Ascending aorta (tissue), 2 donors: ENCODE measurements around the gene MLLT10. TPM values are rescaled to one million over a fixed set of nuclear protein-coding genes. Genes with fewer than 3 reads are reported as not detected.

Experiments
- DNase-seq, 2 donors: peaks; one replicate each; pipeline ENCODE4 v3.0.0-alpha.2; 2019; ENCODE audit warnings: low spot score in 2 of 2
- H3K27ac ChIP-seq, 2 donors: fragments of 200-600 bp; sonication (generic); one replicate each; pipeline ENCODE4 v1.5.1; 2016 to 2017; ENCODE audit warnings: mild to moderate bottlenecking in 1 of 2
- H3K27me3 ChIP-seq: fragments of 200-600 bp; sonication (generic); one replicate; pipeline ENCODE4 v1.5.1; 2017
- H3K36me3 ChIP-seq, 2 donors: fragments of 200-600 bp; sonication (generic); one replicate each; pipeline ENCODE4 v1.5.1; 2016
- H3K4me1 ChIP-seq, 2 donors: fragments of 200-600 bp; sonication (generic); one replicate each; pipeline ENCODE4 v1.5.1; 2016 to 2017; ENCODE audit warnings: mild to moderate bottlenecking in 1 of 2
- H3K4me3 ChIP-seq, 2 donors: fragments of 200-600 bp; sonication (generic); one replicate each; pipeline ENCODE4 v1.5.1; 2016 to 2017; ENCODE audit warnings: mild to moderate bottlenecking in 1 of 2
- H3K9me3 ChIP-seq, 2 donors: fragments of 200-600 bp; sonication (generic); one replicate each; pipeline ENCODE4 v1.5.1; 2016
- intact Hi-C: fragments of 100-400 bp; cut with DNase I; formaldehyde crosslinking; loops from one replicate; pipeline ENCODE4 v1.15.1; 2023
- total RNA-seq: library from RNA; depleted of rRNA; stranded (reverse); fragments of >200 nt; gene quantifications from one replicate; pipeline ENCODE4 v1.1.0, GENCODE V29; 2016
- TF ChIP-seq, protein P1 (sequence below), 3 experiments: fragments of 200-600 bp in 2 of 3; fragments of 450-650 bp in 1 of 3; sonication (generic) in 2 of 3; IDR thresholded peaks; one replicate each; pipeline ENCODE4 v1.5.1; 2016 to 2019; ENCODE audit warnings: antibody characterized with exemption in 3 of 3, mild to moderate bottlenecking in 1 of 3, moderate library complexity in 1 of 3

The MLLT10 gene
- total RNA-seq, 1 donor from 2014 or later = 16.3 TPM

DNA sequence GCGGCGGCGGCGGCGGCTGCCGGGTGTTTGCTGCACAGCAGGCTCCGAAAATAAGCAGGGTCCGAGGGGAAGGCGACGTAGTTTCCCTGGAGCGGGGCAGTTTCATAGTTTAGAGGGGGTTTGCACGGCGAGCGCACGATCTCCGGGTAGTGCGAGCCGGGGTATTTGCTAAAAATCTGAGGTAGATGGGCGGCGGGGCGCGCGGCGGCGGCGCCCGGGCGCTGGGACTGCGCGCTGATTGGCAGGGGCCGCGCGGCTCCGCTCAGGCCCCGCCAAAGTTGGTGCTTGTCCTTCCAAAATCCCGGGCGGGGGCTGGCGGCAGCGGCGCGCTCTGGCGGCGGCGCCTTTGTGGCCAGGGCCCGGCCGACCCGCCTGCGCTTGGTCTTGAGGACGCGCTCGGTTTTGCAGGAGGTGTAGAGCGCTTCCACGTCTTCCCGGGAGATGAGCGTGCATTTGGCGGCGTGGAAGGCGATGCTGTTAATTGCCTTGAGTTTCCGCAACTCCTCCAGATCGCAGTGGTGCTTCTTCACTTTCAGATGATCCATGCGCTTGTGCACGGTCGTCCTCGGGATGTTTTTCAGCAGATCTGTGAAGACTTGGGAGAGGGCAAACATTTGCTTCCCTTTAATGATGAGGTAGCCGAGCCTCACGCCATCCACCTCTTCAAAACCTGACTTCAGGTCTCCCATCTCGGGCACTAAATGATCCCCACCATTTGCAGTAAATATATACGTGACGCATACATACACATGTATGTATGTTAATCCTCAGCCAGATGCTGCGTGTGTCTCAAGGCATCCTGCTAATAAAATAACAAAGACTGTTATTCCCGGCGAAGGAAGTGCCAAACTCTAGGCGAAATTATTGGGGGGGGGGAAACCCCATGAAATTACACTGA is 16.6 kb upstream of the MLLT10 start:
- Histone ChIP-seq H3K27ac (peak overlapping the region; percentile 63 to 69), H3K9me3 (no peaks in the 10 kb centered on the region), H3K4me3 (peak overlapping the region; percentile 63 to 88), H3K36me3 (no peaks in the 10 kb centered on the region), H3K27me3 (no peaks in the 10 kb centered on the region), H3K4me1 (peaks cover 0 to 13% of the 10 kb centered on the region in 2 donors)
- peak in 1 of 2 donors; percentile 85 for DNase-seq
- TF ChIP-seq, protein P1, sequence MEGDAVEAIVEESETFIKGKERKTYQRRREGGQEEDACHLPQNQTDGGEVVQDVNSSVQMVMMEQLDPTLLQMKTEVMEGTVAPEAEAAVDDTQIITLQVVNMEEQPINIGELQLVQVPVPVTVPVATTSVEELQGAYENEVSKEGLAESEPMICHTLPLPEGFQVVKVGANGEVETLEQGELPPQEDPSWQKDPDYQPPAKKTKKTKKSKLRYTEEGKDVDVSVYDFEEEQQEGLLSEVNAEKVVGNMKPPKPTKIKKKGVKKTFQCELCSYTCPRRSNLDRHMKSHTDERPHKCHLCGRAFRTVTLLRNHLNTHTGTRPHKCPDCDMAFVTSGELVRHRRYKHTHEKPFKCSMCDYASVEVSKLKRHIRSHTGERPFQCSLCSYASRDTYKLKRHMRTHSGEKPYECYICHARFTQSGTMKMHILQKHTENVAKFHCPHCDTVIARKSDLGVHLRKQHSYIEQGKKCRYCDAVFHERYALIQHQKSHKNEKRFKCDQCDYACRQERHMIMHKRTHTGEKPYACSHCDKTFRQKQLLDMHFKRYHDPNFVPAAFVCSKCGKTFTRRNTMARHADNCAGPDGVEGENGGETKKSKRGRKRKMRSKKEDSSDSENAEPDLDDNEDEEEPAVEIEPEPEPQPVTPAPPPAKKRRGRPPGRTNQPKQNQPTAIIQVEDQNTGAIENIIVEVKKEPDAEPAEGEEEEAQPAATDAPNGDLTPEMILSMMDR (IDR thresholded peaks at IDR 0.05) = peak in 1 of 3 experiments; percentile 12
- intact Hi-C loops = loop anchor here (2.0 kb wide), 2 partner anchors 17 to 21 kb away; partner anchors contain the start of gene MLLT10

DNA sequence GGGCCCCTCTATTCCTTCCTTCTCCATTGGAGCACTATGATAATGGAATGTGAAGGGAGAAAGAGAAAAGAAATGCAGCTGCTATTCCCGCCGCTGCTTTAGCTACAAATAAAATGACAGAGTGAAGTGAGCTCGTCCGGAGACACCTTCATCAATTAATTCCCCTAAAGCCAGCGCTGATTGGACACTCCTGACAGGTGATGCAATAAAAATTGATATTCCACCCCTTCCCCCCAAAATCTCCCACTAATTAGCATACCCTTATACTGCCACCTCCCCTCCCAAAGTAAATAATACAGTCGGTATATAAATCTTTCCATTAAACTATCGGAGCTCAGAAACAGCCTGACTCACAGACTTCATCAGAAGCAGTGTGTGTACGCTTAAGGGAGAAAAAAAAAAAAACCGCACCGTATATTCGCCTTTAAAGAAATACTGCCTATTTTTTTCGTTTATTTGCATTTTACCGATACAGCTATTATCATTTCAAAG is 15.8 kb upstream of the MLLT10 start:
- peak overlapping the region; percentile 63 to 69 for H3K27ac ChIP-seq
- peak in 1 of 2 donors; percentile 54 for DNase-seq
- TF ChIP-seq, protein P1 (IDR thresholded peaks at IDR 0.05) = no peak
- peaks cover 0 to 13% of the 10 kb centered on the region in 2 donors for H3K4me1 ChIP-seq
- intact Hi-C loops = no loop called here
- no peaks in the 10 kb centered on the region for H3K36me3 ChIP-seq
- H3K9me3 ChIP-seq = no peaks in the 10 kb centered on the region
- peak overlapping the region; percentile 63 to 88 for H3K4me3 ChIP-seq
- no peaks in the 10 kb centered on the region for H3K27me3 ChIP-seq

DNA sequence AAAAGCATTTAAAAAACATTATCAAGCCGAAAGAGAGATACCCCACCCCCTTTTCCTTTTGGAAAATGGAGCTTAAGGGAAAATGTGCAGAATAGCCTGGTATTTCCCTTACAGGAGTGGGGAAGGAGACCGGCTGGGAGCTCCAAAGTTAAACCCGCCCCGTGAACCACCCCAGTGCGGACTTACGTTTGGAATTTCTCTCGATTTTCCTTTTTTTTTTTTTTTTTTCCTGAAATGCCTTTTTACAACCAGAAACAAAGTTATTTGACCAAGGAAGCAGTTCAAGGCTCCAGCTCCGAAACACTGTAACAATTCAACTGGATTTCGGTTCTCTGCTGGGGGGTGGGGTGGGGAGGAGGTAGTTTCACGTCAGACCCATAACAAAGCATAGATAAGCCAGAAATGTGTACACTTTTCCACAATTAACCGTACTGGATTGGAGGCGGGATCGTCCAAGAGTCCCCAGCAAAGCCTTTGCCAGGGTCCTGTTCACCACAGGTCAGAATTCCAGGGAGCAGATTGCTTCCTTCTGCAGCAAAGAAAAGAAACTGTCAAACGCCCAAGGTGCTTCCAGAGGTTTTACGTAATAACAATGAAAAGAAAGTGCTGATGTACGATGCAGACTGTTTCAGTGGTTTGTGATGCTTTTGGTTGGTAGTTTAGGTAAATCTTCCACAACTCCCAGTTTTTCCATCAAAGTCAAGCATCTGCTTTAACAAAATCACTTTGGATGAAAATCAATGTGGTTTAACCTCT is 15.2 kb upstream of the MLLT10 start:
- H3K9me3 ChIP-seq = no peaks in the 10 kb centered on the region
- peak in 1 of 2 donors; percentile 61 for DNase-seq
- no peaks in the 10 kb centered on the region for H3K36me3 ChIP-seq
- peak overlapping the region; percentile 63 to 88 for H3K4me3 ChIP-seq
- peaks cover 0 to 13% of the 10 kb centered on the region in 2 donors for H3K4me1 ChIP-seq
- H3K27ac ChIP-seq = peak overlapping the region; percentile 63 to 69
- TF ChIP-seq, protein P1 (IDR thresholded peaks at IDR 0.05) = no peak
- intact Hi-C loops = no loop called here
- no peaks in the 10 kb centered on the region for H3K27me3 ChIP-seq

DNA sequence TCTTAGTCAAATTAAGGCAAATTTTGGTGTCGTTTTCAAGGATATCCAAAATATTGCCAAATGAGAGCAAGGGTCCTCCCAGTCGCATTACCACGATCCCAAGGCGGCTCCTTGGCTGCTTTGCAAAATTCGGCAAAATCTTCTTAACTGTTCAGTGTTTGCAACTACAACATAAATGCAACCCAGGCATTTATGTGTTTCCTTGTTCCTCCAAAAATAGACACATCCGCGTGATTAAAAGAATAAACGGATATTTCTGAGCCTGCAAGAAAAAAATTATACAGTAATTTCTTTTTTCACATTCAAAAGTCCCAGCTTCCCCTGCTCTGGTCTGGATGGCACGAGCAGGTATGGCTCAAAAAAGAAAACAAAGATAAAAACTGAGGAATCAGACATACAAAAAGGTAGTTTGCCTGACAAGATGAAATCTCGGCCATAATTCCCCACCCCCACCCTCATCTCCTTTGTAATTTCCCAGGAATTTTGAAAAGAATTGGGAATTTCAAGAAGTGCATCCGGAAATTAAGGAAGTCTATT is 14.6 kb upstream of the MLLT10 start:
- intact Hi-C loops = no loop called here
- no peaks in the 10 kb centered on the region for H3K27me3 ChIP-seq
- H3K36me3 ChIP-seq = no peaks in the 10 kb centered on the region
- H3K4me3 ChIP-seq = peak overlapping the region; percentile 63 to 88
- DNase-seq = no peak
- TF ChIP-seq, protein P1 (IDR thresholded peaks at IDR 0.05) = no peak
- H3K4me1 ChIP-seq = peaks cover 0 to 15% of the 10 kb centered on the region in 2 donors
- no peaks in the 10 kb centered on the region for H3K9me3 ChIP-seq
- peak overlapping the region; percentile 63 to 69 for H3K27ac ChIP-seq

DNA sequence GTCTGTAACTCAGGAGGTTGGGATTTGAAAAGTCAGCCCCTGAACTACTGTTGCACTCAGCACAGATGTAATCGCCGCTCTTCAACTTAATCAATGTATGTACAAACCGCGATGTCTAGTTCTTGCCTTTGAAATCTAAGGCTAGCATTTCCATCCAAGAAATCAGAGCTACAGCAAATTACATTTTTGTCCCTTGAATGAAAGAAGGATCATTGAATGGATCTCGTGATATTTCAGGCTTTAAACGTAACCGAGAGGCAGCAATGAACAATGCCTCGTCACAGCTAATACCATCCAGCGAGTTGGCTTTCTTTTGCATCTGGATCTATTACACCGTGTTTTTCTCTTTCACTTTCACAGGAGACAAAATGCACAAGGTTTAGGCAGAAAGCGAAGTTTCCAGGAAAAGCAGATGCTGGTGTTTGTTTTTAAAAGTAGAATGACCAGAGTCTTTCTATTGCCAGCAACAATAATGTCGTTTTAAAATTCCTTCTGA is 14.0 kb upstream of the MLLT10 start:
- Histone ChIP-seq H3K4me1 (peaks cover 0 to 15% of the 10 kb centered on the region in 2 donors), H3K27ac (peak overlapping the region; percentile 63 to 69), H3K36me3 (no peaks in the 10 kb centered on the region), H3K9me3 (no peaks in the 10 kb centered on the region), H3K27me3 (no peaks in the 10 kb centered on the region), H3K4me3 (peak overlapping the region; percentile 63 to 88)
- peak in 1 of 2 donors; percentile 54 for DNase-seq
- intact Hi-C loops = loop anchor here (10.0 kb wide), 4 partner anchors 1505 to 1915 kb away; partner anchors contain the start of genes MSRB2 and OTUD1
- TF ChIP-seq, protein P1 (IDR thresholded peaks at IDR 0.05) = no peak
